MM.1S (cell line): ENCODE measurements around the gene OBSCN.

Experiments
- DNase-seq: peaks from one replicate; pipeline ENCODE4 v3.0.0-alpha.2; 2015
- H2AFZ ChIP-seq: fragments of 300-600 bp; sonication (generic); 2 replicates; pipeline ENCODE4 v1.6.0; 2016; ENCODE audit warnings: antibody characterized with exemption, low read length
- H3F3A ChIP-seq: fragments of 300-600 bp; sonication (generic); 2 replicates; pipeline ENCODE4 v1.6.1; 2016; ENCODE audit warnings: mild to moderate bottlenecking, antibody characterized with exemption, low read length, moderate library complexity, mixed read lengths; ENCODE audit not compliant: insufficient read depth
- H3K27ac ChIP-seq: fragments of 300-600 bp; sonication (generic); 2 replicates; pipeline ENCODE4 v1.5.1; 2016; ENCODE audit warnings: mild to moderate bottlenecking, low read length
- H3K27me3 ChIP-seq: fragments of 300-600 bp; sonication (generic); replicated peaks from 2 replicates; pipeline ENCODE4 v1.6.0; 2016; ENCODE audit warnings: low read length; ENCODE audit not compliant: insufficient read depth
- H3K36me3 ChIP-seq: fragments of 300-600 bp; sonication (generic); replicated peaks from 2 replicates; pipeline ENCODE4 v1.6.1; 2016; ENCODE audit warnings: mild to moderate bottlenecking, low read length, mixed read lengths; ENCODE audit not compliant: insufficient read depth
- H3K4me1 ChIP-seq: fragments of 300-600 bp; sonication (generic); 2 replicates; pipeline ENCODE4 v1.6.1; 2016; ENCODE audit warnings: low read length, mixed read lengths
- H3K4me2 ChIP-seq: fragments of 300-600 bp; sonication (generic); 2 replicates; pipeline ENCODE4 v1.6.0; 2016; ENCODE audit warnings: low read depth, low read length
- H3K4me3 ChIP-seq: fragments of 300-600 bp; sonication (generic); 2 replicates; pipeline ENCODE4 v1.5.1; 2016; ENCODE audit warnings: low read length, mixed read lengths
- H3K79me2 ChIP-seq: fragments of 300-600 bp; sonication (generic); 2 replicates; pipeline ENCODE4 v1.6.1; 2016; ENCODE audit warnings: mixed run types, low read length, mixed read lengths
- H3K9ac ChIP-seq: fragments of 300-600 bp; sonication (generic); 2 replicates; pipeline ENCODE4 v1.6.1; 2016; ENCODE audit warnings: low read length, mixed read lengths
- H3K9me2 ChIP-seq: fragments of 300-600 bp; sonication (generic); replicated peaks from 2 replicates; pipeline ENCODE4 v1.6.1; 2016; ENCODE audit warnings: mild to moderate bottlenecking, low read length, mixed read lengths; ENCODE audit not compliant: insufficient read depth
- H3K9me3 ChIP-seq: fragments of 300-600 bp; sonication (generic); replicated peaks from 2 replicates; pipeline ENCODE4 v1.6.1; 2016; ENCODE audit warnings: mild to moderate bottlenecking, low read length, mixed read lengths; ENCODE audit not compliant: insufficient read depth
- H4K20me1 ChIP-seq: fragments of 300-600 bp; sonication (generic); 2 replicates; pipeline ENCODE4 v1.6.1; 2016; ENCODE audit warnings: mild to moderate bottlenecking, low read length, moderate library complexity, mixed read lengths; ENCODE audit not compliant: insufficient read depth
- CTCF ChIP-seq: fragments of 300-600 bp; sonication (generic); IDR thresholded peaks from 2 replicates; pipeline ENCODE4 v1.5.1; 2016; ENCODE audit warnings: antibody characterized with exemption, low read length, mixed read lengths
- EZH2 ChIP-seq: fragments of 300-600 bp; sonication (generic); optimal IDR thresholded peaks from 2 replicates; pipeline ENCODE3; 2017; ENCODE audit warnings: low read depth, mild to moderate bottlenecking, antibody characterized with exemption, low read length, mixed read lengths
- EZH2phosphoT487 ChIP-seq: fragments of 300-600 bp; sonication (generic); IDR thresholded peaks from 2 replicates; pipeline ENCODE4 v1.6.1; 2018; ENCODE audit warnings: antibody characterized with exemption, low read length

OBSCN gene

GRCh38 chr1:228259368-228259894 is 51.6 kb downstream of the OBSCN start:
- no peak for DNase-seq
- Histone ChIP-seq H3K9ac (no peak overlapping the region), H3F3A (no peaks in the 10 kb centered on the region), H3K4me1 (no peaks in the 10 kb centered on the region), H3K27me3 (no peaks in the 10 kb centered on the region), H3K36me3 (no peaks in the 10 kb centered on the region), H3K79me2 (no peaks in the 10 kb centered on the region), H3K4me2 (no peak overlapping the region), H3K9me2 (no peaks in the 10 kb centered on the region), H3K4me3 (no peak overlapping the region), H3K9me3 (no peaks in the 10 kb centered on the region), H4K20me1 (no peaks in the 10 kb centered on the region), H2AFZ (no peak overlapping the region), H3K27ac (no peak overlapping the region)
- TF ChIP-seq CTCF (no peak), EZH2 (no peak), EZH2phosphoT487 (no peak)

GRCh38 chr1:228259951-228260350 is 52.1 kb downstream of the OBSCN start:
- no peaks in the 10 kb centered on the region for H4K20me1 ChIP-seq
- no peak overlapping the region for H2AFZ ChIP-seq
- H3K4me3 ChIP-seq, result no peak overlapping the region
- no peaks in the 10 kb centered on the region for H3K9me3 ChIP-seq
- H3F3A ChIP-seq, result no peaks in the 10 kb centered on the region
- H3K36me3 ChIP-seq, result no peaks in the 10 kb centered on the region
- H3K9me2 ChIP-seq, result no peaks in the 10 kb centered on the region
- H3K4me2 ChIP-seq, result no peak overlapping the region
- no peak for TF ChIP-seq EZH2phosphoT487
- TF ChIP-seq EZH2, result no peak
- TF ChIP-seq CTCF, result no peak
- H3K79me2 ChIP-seq, result no peaks in the 10 kb centered on the region
- no peak overlapping the region for H3K27ac ChIP-seq
- H3K27me3 ChIP-seq, result no peaks in the 10 kb centered on the region
- no peak overlapping the region for H3K9ac ChIP-seq
- DNase-seq, result no peak
- H3K4me1 ChIP-seq, result no peaks in the 10 kb centered on the region

GRCh38 chr1:228261706-228262105 is 53.9 kb downstream of the OBSCN start:
- Histone ChIP-seq H3K4me3 (no peak overlapping the region), H3K36me3 (no peaks in the 10 kb centered on the region), H3K9me3 (no peaks in the 10 kb centered on the region), H3K79me2 (no peaks in the 10 kb centered on the region), H3K27me3 (no peaks in the 10 kb centered on the region), H3F3A (no peaks in the 10 kb centered on the region), H3K4me2 (no peak overlapping the region), H3K4me1 (no peaks in the 10 kb centered on the region), H3K27ac (no peak overlapping the region), H2AFZ (no peak overlapping the region), H4K20me1 (no peaks in the 10 kb centered on the region), H3K9me2 (no peaks in the 10 kb centered on the region), H3K9ac (no peak overlapping the region)
- DNase-seq, result no peak
- TF ChIP-seq EZH2, result no peak

GRCh38 chr1:228262475-228262874 is 54.6 kb downstream of the OBSCN start:
- Histone ChIP-seq H3K9me3 (no peaks in the 10 kb centered on the region), H3K9me2 (no peaks in the 10 kb centered on the region), H3K36me3 (no peaks in the 10 kb centered on the region), H3K4me1 (no peaks in the 10 kb centered on the region), H3K27ac (no peak overlapping the region), H3K9ac (no peak overlapping the region), H3K79me2 (no peaks in the 10 kb centered on the region), H3K4me3 (no peak overlapping the region), H3K27me3 (no peaks in the 10 kb centered on the region), H2AFZ (no peak overlapping the region), H4K20me1 (no peaks in the 10 kb centered on the region), H3F3A (no peaks in the 10 kb centered on the region), H3K4me2 (no peak overlapping the region)
- no peak for DNase-seq
- TF ChIP-seq EZH2phosphoT487, result no peak
- no peak for TF ChIP-seq EZH2
- no peak for TF ChIP-seq CTCF
